ENCODE data around the gene VIPR2.

DNA sequence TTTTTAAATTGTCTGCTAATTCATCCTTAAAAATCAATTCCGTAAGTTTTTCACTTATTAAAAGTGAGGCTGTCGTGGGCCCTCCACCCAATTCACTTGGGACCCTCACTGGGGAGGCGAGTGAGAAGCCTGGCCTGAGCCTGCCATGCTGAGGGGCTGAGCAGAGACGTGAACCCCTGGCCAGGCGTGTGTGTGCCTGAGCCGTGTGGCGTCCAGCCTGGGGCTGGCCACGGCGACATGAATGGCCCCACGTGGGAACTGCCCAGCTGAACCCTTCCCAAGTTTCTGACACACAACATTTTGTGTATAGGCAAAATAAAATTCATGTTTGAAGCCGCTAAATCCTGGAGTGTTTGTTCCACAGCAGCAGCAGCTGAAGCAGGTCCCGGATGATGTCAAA is 13.0 kb upstream of the VIPR2 start:
- TF ChIP-seq POLR2AphosphoS5 (IDR thresholded peaks at IDR 0.05) = no peak
- TF ChIP-seq, protein P1, sequence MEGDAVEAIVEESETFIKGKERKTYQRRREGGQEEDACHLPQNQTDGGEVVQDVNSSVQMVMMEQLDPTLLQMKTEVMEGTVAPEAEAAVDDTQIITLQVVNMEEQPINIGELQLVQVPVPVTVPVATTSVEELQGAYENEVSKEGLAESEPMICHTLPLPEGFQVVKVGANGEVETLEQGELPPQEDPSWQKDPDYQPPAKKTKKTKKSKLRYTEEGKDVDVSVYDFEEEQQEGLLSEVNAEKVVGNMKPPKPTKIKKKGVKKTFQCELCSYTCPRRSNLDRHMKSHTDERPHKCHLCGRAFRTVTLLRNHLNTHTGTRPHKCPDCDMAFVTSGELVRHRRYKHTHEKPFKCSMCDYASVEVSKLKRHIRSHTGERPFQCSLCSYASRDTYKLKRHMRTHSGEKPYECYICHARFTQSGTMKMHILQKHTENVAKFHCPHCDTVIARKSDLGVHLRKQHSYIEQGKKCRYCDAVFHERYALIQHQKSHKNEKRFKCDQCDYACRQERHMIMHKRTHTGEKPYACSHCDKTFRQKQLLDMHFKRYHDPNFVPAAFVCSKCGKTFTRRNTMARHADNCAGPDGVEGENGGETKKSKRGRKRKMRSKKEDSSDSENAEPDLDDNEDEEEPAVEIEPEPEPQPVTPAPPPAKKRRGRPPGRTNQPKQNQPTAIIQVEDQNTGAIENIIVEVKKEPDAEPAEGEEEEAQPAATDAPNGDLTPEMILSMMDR (IDR thresholded peaks at IDR 0.05; ENCODE audit: poor library complexity, severe bottlenecking) = no peak
- TF ChIP-seq EZH2 (IDR thresholded peaks at IDR 0.05; ENCODE audit: borderline replicate concordance, insufficient read depth, low read length, poor library complexity, severe bottlenecking) = no peak
- TF ChIP-seq, protein P2, sequence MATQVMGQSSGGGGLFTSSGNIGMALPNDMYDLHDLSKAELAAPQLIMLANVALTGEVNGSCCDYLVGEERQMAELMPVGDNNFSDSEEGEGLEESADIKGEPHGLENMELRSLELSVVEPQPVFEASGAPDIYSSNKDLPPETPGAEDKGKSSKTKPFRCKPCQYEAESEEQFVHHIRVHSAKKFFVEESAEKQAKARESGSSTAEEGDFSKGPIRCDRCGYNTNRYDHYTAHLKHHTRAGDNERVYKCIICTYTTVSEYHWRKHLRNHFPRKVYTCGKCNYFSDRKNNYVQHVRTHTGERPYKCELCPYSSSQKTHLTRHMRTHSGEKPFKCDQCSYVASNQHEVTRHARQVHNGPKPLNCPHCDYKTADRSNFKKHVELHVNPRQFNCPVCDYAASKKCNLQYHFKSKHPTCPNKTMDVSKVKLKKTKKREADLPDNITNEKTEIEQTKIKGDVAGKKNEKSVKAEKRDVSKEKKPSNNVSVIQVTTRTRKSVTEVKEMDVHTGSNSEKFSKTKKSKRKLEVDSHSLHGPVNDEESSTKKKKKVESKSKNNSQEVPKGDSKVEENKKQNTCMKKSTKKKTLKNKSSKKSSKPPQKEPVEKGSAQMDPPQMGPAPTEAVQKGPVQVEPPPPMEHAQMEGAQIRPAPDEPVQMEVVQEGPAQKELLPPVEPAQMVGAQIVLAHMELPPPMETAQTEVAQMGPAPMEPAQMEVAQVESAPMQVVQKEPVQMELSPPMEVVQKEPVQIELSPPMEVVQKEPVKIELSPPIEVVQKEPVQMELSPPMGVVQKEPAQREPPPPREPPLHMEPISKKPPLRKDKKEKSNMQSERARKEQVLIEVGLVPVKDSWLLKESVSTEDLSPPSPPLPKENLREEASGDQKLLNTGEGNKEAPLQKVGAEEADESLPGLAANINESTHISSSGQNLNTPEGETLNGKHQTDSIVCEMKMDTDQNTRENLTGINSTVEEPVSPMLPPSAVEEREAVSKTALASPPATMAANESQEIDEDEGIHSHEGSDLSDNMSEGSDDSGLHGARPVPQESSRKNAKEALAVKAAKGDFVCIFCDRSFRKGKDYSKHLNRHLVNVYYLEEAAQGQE (IDR thresholded peaks at IDR 0.05; ENCODE audit: borderline replicate concordance) = no peak
- TF ChIP-seq RAD21 (conservative IDR thresholded peaks at IDR 0.05) = no peak

Data from neural cell (in vitro differentiated cells).